OCI-LY1 (cell line): ENCODE results near the gene MRPL41.
A peak's percentile ranks its signal among the peaks of the same experiment; 100 is the strongest.

Source experiments
- H2AFZ ChIP-seq: fragments of 200-600 bp; sonication (generic), shearing (Covaris generic); 2 replicates; pipeline ENCODE4 v1.6.0; 2014; ENCODE audit warnings: antibody characterized with exemption, mild to moderate bottlenecking, low read length
- H3F3A ChIP-seq: fragments of 200-600 bp; sonication (generic), shearing (Covaris generic); 2 replicates; pipeline ENCODE4 v1.6.0; 2014; ENCODE audit warnings: mild to moderate bottlenecking, antibody characterized with exemption, low read length, moderate library complexity; ENCODE audit not compliant: insufficient read depth
- H3K27ac ChIP-seq: fragments of 200-600 bp; sonication (generic); 2 replicates; pipeline ENCODE4 v1.5.1; 2014; ENCODE audit warnings: low read length, mixed run types, mild to moderate bottlenecking, low read depth; ENCODE audit not compliant: poor library complexity, severe bottlenecking
- H3K27me3 ChIP-seq: fragments of 200-600 bp; sonication (generic); 2 replicates; pipeline ENCODE4 v1.6.0; 2014; ENCODE audit warnings: antibody characterized with exemption, mild to moderate bottlenecking, low read length, moderate library complexity; ENCODE audit not compliant: insufficient read depth
- H3K36me3 ChIP-seq: fragments of 200-600 bp; sonication (generic); 2 replicates; pipeline ENCODE4 v1.6.1; 2014; ENCODE audit warnings: mild to moderate bottlenecking, antibody characterized with exemption, low read length, moderate library complexity, mixed read lengths; ENCODE audit not compliant: insufficient read depth
- H3K4me1 ChIP-seq: fragments of 200-600 bp; sonication (generic); 2 replicates; pipeline ENCODE4 v1.5.1; 2014; ENCODE audit warnings: mild to moderate bottlenecking, low read length, moderate library complexity; ENCODE audit not compliant: insufficient read depth, severe bottlenecking
- H3K4me2 ChIP-seq: fragments of 200-600 bp; sonication (generic), shearing (Covaris generic); 2 replicates; pipeline ENCODE4 v1.6.1; 2014; ENCODE audit warnings: low read length
- H3K4me3 ChIP-seq: fragments of 200-600 bp; sonication (generic); 2 replicates; pipeline ENCODE4 v1.5.1; 2014; ENCODE audit warnings: low read length, low read depth, mild to moderate bottlenecking, mixed read lengths; ENCODE audit not compliant: poor library complexity, severe bottlenecking
- H3K79me2 ChIP-seq: fragments of 200-600 bp; shearing (Covaris generic); 2 replicates; pipeline ENCODE4 v1.6.1; 2016; ENCODE audit warnings: mixed run types, low read length, mixed read lengths; ENCODE audit not compliant: insufficient read depth
- H3K9ac ChIP-seq: fragments of 200-600 bp; sonication (generic), shearing (Covaris generic); 2 replicates; pipeline ENCODE4 v1.6.1; 2014; ENCODE audit warnings: mild to moderate bottlenecking, low read length, mixed read lengths
- H3K9me2 ChIP-seq: fragments of 200-600 bp; sonication (generic), shearing (Covaris generic); 2 replicates; pipeline ENCODE4 v1.6.1; 2014; ENCODE audit warnings: low read depth, mild to moderate bottlenecking, low read length, mixed read lengths
- H3K9me3 ChIP-seq: fragments of 200-600 bp; shearing (Covaris generic); 2 replicates; pipeline ENCODE4 v1.6.1; 2014; ENCODE audit warnings: low read length, mixed read lengths
- H4K20me1 ChIP-seq: fragments of 200-600 bp; sonication (generic), shearing (Covaris generic); 2 replicates; pipeline ENCODE4 v1.6.0; 2016; ENCODE audit warnings: mild to moderate bottlenecking, low read length; ENCODE audit not compliant: insufficient read depth
- EZH2 ChIP-seq: fragments of 200-600 bp; sonication (generic), shearing (Covaris generic); IDR thresholded peaks from 2 replicates; pipeline ENCODE4 v1.8.0; 2017; ENCODE audit warnings: borderline replicate concordance, mixed run types, mild to moderate bottlenecking, antibody characterized with exemption, low read length, moderate library complexity, mixed read lengths
- TF ChIP-seq, protein P1 (sequence below): fragments of 200-600 bp; sonication (generic), shearing (Covaris generic); IDR thresholded peaks from 2 replicates; pipeline ENCODE4 v1.5.1; 2017; ENCODE audit warnings: mild to moderate bottlenecking, antibody characterized with exemption, low read length, moderate library complexity, mixed read lengths

MRPL41 gene

DNA sequence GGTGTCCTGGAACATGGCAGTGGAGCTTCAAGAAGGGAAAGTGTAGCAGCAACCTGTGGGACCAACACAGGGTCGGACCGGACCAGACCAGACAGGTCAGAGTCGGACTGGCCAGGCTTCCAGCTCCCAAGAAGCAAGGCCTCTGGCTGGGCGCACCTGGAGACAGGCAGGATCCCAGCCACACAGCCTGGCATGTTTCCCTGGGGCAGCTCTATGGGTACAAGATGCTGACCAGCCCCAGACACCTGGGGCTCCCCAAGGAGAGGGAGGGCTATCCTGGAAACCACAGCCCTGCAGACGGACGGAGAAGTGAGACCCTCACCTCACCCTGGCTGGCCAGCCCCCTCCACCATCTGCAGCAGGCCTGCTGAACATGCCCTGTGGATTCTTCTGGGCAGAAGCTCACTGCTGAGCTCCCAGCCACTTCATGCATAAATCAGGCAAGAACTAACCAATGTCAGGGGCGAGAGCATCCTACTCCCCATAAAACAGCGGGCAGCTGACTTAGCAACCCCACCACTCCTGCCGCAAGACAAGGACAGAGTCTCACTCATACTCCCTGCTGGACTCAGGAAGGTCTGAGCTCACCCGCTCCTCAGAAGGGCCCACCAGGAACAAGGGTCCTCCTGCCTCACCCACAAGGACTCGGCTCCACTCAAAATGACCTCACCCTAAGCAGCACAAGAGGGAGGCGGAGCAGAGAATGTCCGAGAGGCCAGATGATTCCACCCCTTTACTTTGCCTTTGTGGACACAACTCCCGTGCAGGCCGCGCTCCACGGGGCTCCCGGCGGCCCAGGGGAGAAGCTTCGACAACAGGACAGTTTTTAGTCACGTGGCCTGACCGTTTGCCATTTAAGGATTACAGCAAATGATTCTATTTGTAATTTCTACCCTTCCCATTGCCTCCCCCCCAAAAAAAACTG is 29.9 kb downstream of the MRPL41 start:
- peaks cover 31% of the 10 kb centered on the region for H3K4me1 ChIP-seq
- H3K4me3 ChIP-seq: no peak overlapping the region
- no peaks in the 10 kb centered on the region for H3K27me3 ChIP-seq
- no peaks in the 10 kb centered on the region for H4K20me1 ChIP-seq
- no peaks in the 10 kb centered on the region for H3F3A ChIP-seq
- H3K9me3 ChIP-seq: no peaks in the 10 kb centered on the region
- no peak overlapping the region for H3K4me2 ChIP-seq
- H2AFZ ChIP-seq: no peak overlapping the region
- H3K9ac ChIP-seq: no peak overlapping the region
- no peak for TF ChIP-seq EZH2
- TF ChIP-seq, protein P1, sequence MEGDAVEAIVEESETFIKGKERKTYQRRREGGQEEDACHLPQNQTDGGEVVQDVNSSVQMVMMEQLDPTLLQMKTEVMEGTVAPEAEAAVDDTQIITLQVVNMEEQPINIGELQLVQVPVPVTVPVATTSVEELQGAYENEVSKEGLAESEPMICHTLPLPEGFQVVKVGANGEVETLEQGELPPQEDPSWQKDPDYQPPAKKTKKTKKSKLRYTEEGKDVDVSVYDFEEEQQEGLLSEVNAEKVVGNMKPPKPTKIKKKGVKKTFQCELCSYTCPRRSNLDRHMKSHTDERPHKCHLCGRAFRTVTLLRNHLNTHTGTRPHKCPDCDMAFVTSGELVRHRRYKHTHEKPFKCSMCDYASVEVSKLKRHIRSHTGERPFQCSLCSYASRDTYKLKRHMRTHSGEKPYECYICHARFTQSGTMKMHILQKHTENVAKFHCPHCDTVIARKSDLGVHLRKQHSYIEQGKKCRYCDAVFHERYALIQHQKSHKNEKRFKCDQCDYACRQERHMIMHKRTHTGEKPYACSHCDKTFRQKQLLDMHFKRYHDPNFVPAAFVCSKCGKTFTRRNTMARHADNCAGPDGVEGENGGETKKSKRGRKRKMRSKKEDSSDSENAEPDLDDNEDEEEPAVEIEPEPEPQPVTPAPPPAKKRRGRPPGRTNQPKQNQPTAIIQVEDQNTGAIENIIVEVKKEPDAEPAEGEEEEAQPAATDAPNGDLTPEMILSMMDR: no peak
- peaks cover 58% of the 10 kb centered on the region for H3K36me3 ChIP-seq
- H3K79me2 ChIP-seq: peaks cover 15% of the 10 kb centered on the region
- no peaks in the 10 kb centered on the region for H3K9me2 ChIP-seq
- peak overlapping the region; percentile 61 for H3K27ac ChIP-seq

DNA sequence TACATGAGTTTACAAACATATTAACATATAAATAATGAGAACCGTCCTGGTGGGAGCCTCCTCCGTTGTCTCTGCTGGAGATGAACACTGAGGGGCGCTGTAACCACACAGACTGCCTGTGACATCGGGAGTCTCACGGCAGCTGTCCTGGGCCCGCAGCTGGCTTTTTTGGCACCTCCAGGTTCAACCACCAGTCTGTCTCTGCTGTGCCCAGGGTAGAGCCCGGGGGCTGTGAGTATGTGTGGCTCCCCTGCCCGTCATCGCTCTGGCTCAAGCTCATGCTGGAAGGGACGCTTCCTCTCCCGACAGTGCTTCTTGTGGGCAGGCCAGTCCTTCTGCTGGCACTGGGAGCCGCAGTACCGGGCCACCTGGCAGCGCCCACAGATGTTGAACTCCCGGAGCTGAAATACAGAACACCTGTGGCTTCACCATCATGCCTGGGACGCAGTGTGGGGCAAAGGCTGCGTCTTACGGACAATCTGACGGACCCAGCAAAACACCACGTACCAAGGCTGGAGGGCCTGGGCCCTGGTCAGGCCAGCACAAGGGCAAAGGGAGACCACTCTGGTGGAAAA is 30.7 kb downstream of the MRPL41 start:
- no peaks in the 10 kb centered on the region for H3K9me2 ChIP-seq
- no peak overlapping the region for H3K4me2 ChIP-seq
- peaks cover 65% of the 10 kb centered on the region for H3K36me3 ChIP-seq
- H3K4me3 ChIP-seq: no peak overlapping the region
- no peak overlapping the region for H2AFZ ChIP-seq
- TF ChIP-seq, protein P1: peak; percentile 75
- TF ChIP-seq EZH2: no peak
- no peak overlapping the region for H3K27ac ChIP-seq
- H3F3A ChIP-seq: no peaks in the 10 kb centered on the region
- H4K20me1 ChIP-seq: no peaks in the 10 kb centered on the region
- H3K9ac ChIP-seq: no peak overlapping the region
- no peaks in the 10 kb centered on the region for H3K9me3 ChIP-seq
- H3K4me1 ChIP-seq: peaks cover 24% of the 10 kb centered on the region
- peaks cover 9% of the 10 kb centered on the region for H3K79me2 ChIP-seq
- H3K27me3 ChIP-seq: no peaks in the 10 kb centered on the region

DNA sequence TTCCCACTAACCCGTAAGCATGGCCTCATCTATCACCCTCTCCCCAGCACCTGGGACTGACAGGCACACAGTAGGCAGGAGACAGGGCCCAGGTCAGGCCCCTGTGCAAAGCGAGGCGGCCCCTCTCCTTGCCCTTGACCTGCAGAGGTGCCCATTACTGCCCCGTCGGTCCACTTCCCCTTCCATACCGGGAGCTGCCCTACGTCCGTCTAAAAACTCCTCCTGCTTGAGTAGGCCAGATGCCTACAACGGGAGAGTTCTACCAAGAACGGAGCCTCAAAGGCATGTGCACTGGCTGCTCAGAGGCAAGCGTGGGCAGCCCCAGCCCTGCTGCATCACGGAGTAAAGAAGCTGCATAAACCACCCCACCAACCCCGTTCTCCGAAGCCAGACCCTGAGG is 31.7 kb downstream of the MRPL41 start:
- H3K4me3 ChIP-seq: no peak overlapping the region
- H3K27me3 ChIP-seq: no peaks in the 10 kb centered on the region
- no peak overlapping the region for H2AFZ ChIP-seq
- H3K9me2 ChIP-seq: no peaks in the 10 kb centered on the region
- H3K4me2 ChIP-seq: no peak overlapping the region
- H3K9me3 ChIP-seq: no peaks in the 10 kb centered on the region
- H4K20me1 ChIP-seq: no peaks in the 10 kb centered on the region
- no peaks in the 10 kb centered on the region for H3F3A ChIP-seq
- H3K79me2 ChIP-seq: no peaks in the 10 kb centered on the region
- H3K4me1 ChIP-seq: peaks cover 18% of the 10 kb centered on the region
- no peak overlapping the region for H3K27ac ChIP-seq
- no peak overlapping the region for H3K9ac ChIP-seq
- H3K36me3 ChIP-seq: peaks cover 75% of the 10 kb centered on the region
- no peak for TF ChIP-seq EZH2
- TF ChIP-seq, protein P1: no peak
